ENCODE measurements around the gene AGAP2.
"Not testable (repeated sequence)": the region's sequence is repeated elsewhere in the genome, so short reads cannot be mapped to it uniquely, and the experiment has no call there.

AGAP2 gene

DNA sequence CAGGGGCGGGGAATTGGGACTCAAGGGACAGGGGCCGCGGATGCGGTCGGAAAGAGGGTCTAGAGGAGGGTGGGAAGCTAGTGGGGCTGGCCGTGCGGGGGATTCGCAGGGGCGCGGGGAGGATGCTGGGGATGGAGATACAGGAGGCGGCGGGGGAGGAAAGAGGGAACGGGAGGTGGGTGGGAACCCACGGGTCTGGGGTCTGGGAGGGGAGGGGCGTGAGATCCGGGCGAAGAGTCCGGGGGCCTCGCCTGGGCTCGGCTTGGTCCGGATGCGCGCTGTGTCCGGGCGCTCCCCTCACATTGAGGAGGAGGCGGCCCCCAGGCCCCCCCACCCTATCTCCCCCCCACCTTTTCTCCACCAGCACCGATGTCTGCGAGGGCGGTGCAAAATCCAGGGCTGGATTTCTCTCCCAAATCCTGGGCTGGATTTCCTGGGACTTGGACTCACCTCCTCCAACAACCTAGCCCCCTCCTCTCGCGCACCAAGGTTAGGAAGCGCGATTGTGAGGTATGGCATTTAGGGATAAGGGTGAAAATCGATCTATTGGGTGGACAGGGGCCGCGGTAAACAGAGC is at the start of gene AGAP2:
Gene AGAP2, minus strand, starts transcription at position 82 of the 577 bp plus-strand sequence. CDS start 496 bp downstream, outside the sequence.
- DNase-seq = no peak

- no peak for DNase-seq
These were observed 45.3 kb upstream of the AGAP2 start for GRCh38 chr12:57783861-57784260.

- DNase-seq = no peak
These were observed 44.9 kb upstream of the AGAP2 start for GRCh38 chr12:57783466-57783801.

DNA sequence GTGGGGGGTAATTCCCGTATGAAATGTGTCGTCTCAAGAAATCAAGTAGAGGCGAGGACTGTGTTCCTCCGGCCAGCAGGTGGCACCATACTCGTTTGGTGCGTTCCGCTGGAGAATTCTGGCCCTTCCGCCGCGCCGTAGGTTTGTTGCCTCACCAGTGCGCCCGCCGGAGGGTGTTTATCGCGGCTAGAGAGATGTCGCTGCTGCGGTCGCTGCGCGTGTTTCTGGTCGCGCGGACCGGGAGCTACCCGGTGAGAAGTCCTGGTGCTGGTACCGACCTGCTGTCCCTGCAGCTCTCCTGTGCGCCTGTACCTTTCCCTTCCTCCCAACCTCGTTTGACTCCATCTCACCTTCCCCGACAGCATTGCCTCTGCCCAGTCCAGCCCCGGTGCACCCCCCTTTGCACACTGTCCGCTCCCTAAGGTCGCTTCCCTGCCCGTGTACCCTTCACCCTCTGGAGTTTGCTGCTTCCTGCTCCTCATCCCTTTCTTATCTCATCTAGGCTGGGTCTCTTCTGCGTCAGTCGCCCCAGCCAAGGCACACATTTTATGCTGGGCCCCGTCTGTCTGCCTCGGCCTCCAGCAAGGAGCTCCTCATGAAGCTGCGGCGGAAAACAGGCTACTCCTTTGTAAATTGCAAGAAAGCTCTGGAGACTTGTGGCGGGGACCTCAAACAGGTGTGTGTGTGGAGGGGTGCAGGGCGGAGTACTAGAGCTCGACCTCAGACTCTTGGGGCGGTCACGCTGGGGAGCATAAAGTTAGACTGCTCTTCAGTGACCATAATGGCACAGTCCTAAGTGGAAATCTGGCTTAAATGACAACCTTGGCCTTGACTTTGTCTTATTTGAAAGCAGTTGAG is 44.3 kb upstream of the AGAP2 start, which contains the start of gene TSFM:
Gene TSFM, plus strand, starts transcription at position 180 of the 858 bp plus-strand sequence. Its CDS starts 15 bp downstream, at position 195.
- DNase-seq = peak; percentile 95 to 96

DNA sequence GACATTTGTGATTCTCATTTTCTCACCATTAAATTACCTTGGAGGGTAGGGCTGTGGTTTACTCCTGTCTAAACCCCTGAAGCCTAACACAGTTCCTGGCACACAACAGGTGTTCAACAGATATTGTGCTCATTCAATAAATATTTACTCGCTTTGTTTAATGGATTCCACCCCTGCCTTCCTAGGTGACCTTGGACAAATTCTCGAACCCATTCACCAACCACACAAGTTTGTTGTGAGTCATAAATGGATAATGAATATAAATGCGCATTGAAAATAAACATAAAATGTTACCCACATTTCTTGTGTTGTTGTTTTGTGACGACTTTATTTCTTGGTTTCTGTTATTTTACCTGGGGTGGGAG is 43.7 kb upstream of the AGAP2 start:
- DNase-seq = no peak

- no peak for DNase-seq
These were observed 43.3 kb upstream of the AGAP2 start for GRCh38 chr12:57781801-57782200.

DNA sequence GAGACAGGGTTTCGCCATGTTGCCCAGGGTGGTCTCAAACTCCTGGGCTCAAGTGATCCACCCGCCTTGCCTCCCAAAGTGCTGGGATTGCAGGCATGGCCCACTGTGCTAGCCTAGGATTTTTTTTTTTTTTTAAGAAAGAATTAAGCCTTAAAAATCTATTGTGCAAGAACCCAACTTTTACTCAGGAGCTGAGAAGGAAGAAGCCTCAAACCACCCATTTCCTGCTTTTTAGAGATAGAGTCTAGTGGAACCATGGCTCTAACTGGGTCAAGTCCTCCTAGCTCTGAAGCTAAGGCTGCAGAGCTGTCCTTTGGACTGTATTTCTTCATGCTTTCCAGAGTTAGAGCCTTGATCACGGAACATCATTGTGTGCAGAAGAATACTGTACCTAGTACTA is 42.7 kb upstream of the AGAP2 start:
- peak; percentile 34 to 50 for DNase-seq

DNA sequence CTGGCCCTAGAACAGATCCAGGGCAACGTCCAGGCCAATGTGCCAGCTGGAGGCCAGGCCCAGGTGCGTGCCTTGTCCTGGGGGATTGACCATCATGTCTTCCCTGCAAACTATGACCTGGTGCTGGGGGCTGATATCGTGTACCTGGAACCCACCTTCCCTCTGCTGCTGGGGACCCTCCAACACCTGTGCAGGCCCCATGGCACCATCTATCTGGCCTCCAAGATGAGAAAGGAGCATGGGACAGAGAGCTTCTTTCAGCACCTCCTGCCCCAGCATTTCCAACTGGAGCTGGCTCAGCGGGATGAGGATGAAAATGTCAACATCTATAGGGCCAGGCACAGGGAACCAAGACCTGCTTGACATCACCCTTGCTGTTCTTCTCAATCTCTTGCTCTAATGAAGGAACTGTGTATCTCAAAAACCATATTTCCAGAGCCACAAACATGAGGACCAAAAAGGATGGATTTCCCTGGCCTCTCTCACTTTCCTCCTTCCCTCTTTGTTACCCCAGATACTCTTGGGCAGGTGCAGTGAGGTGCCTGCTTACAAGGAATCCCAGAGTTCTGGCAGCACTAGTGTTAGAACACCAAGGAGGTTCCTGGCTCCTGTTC is 41.8 kb upstream of the AGAP2 start:
- DNase-seq = no peak

- DNase-seq = no peak
These were observed 41.2 kb upstream of the AGAP2 start for GRCh38 chr12:57779736-57780135.

- DNase-seq = no peak
These were observed 39.4 kb upstream of the AGAP2 start for GRCh38 chr12:57777911-57778310.

DNA sequence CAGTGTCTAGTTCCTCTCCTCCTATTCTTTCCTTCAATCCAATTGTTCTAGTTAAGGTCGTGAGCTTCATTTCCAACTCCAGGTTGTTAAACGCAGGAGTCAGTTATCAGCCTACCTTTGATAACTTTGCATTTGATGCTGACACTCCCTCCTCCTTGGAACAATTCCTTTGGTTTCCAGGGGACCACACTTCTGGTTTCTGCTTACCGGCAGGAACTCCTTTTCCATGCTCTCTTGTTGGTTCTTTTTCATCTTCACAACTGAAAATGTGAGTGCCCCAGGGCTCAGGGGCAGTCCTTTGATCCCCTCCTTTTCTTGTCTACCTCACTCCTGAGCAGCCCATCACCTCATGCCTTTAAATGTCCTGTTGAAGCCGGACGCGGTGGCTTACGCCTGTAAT is 38.8 kb upstream of the AGAP2 start:
- DNase-seq = no peak

- no peak for DNase-seq
These were observed 37.7 kb upstream of the AGAP2 start for GRCh38 chr12:57776247-57776587.

DNA sequence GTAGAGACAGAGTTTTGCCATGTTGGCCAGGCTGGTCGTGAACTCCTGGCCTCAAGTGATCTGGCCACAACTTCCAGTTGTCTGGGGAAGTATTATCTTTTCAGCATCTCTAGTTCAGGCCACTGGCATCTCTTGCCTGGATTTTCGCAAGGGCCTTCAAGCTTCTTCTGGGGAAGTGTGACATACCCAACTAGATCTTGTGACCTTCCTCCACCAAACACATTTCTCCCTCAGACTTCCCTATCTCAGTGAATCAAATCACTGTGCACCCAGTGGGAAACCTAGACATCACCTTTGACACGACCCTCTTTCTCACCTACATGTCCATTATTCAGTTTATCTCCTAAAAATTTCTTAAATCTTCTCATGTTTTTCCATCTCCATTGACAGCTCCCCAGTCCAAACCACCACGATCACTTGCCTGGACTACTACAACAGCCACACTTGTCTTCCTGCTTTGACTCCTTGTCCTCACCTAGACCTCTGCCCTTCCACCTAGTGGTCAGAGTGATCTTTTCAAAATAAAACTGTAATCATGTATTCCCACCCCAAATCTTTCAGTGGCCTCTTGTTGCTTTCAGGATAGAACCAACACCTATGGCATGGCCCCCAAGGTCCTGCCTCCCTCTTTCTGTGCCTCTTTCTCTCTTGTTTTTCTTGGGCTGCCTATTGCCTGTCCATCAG is 37.2 kb upstream of the AGAP2 start:
- DNase-seq = peak in 1 of 2 experiments; percentile 10

- no peak for DNase-seq
These were observed 36.5 kb upstream of the AGAP2 start for GRCh38 chr12:57775044-57775443.

DNA sequence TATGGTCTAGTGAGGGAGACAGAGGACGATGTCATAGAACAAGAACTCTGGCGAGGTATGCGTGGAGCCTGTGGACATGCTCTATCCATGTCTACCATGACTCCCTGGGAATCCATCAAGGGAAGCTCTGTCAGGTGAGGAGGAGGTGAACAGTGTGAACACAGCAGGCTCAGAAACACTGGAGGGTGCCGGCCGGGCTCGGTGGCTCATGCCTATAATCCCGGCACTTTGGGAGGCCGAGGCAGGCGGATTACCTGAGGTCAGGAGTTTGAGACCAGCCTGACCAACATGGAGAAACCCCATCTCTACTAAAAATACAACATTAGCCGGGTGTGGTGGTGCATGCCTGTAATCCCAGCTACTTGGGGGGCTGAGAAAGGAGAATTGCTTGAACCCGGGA is 36.1 kb upstream of the AGAP2 start:
- not testable (repeated sequence) for DNase-seq

DNA sequence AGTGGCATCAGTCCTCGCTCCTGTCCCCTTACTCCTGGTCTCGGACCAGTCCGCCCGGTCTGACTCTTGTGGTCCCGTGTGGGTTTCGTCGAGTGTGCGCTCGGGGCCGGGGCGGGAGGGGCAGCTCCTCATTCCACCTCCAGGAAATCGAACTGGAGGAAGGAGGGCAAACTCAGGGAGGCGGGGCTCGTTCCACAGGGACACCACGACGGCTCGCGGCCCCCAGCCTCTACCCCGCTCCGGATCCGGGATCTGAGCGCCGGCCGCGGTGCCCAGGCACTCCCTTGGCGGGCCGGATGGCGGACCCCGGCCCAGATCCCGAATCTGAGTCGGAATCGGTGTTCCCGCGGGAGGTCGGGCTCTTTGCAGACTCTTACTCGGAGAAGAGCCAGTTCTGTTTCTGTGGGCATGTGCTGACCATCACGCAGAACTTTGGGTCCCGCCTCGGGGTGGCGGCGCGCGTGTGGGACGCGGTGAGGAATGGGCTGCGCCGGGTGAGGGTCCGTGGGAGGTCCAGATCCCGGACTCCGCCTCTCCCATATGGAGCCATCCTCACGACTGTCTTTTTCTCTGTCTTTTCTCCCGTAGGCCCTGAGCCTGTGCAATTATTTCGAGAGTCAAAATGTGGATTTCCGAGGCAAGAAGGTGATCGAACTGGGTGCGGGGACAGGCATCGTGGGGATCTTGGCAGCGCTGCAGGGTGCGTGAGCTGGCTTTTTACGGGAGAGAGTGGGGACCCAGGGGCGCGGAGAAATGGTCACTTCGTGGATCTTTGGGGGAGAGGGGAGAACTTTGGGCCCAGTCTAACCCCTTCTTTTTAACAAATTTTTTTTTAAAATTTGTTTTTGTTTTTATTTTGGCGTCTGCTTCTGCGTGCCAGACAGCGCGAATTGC is 34.1 kb upstream of the AGAP2 start, which contains the start of gene EEF1AKMT3:
Gene EEF1AKMT3, plus strand, starts transcription at position 186 of the 894 bp plus-strand sequence. Its CDS starts 111 bp downstream, at position 297.
- DNase-seq = peak; percentile 51 to 54

GRCh38 chr12:57771873-57772428 is 33.4 kb upstream of the AGAP2 start, which contains the start of gene METTL1:
Gene METTL1 (minus strand): TSS chr12:57772105. CDS start chr12:57772083, 22 bp downstream.
- DNase-seq = peak; percentile 92 to 93

GRCh38 chr12:57771236-57771872 is 32.8 kb upstream of the AGAP2 start:
- DNase-seq = peak; percentile 95 to 96

GRCh38 chr12:57770734-57771133 is 32.2 kb upstream of the AGAP2 start:
- no peak for DNase-seq

DNA sequence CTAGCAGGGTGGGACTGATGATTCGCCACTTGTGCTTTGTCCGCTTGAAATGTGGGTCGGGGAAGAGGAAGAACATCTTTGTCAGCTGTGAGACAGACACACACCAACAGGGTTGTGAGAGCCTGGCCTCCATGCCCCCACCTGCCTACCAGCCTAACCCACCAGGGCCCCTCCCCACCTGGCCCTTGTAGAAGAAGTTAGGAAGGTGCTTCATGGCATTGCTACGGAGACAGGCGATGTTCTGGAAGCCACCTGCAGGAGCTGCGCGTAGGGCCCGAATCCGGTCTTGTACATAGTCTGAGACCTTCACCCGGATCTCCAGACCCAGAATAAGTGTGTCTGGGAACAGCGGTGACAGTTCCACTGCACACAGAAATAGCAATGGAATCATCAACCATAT is 31.1 kb upstream of the AGAP2 start:
- no peak for DNase-seq

- no peak for DNase-seq
These were observed 29.3 kb upstream of the AGAP2 start for GRCh38 chr12:57767876-57768275.

All from Kasumi-1 (cell line).